WERI-Rb-1 (cell line): ENCODE data around the gene SAG.

Experiments
- DNase-seq: peaks from one replicate; pipeline ENCODE4 v3.0.0-alpha.2; 2020
- H3K27ac ChIP-seq: fragments of 250-450 bp; sonication (Bioruptor Pico); 2 replicates; pipeline ENCODE4 v1.5.1; 2020; ENCODE audit warnings: mild to moderate bottlenecking, moderate library complexity
- H3K27me3 ChIP-seq: fragments of 250-450 bp; sonication (Bioruptor Pico); 2 replicates; pipeline ENCODE4 v1.5.1; 2021; ENCODE audit warnings: mild to moderate bottlenecking, low read depth, moderate library complexity; ENCODE audit not compliant: insufficient read depth, severe bottlenecking
- H3K36me3 ChIP-seq: fragments of 250-450 bp; sonication (Bioruptor Pico); 2 replicates; pipeline ENCODE4 v1.5.1; 2020; ENCODE audit warnings: mild to moderate bottlenecking, moderate library complexity
- H3K4me3 ChIP-seq: 2 replicates; pipeline ENCODE4 v1.5.1; 2011; ENCODE audit warnings: low read depth, mild to moderate bottlenecking, control low read depth, low read length
- H3K9me3 ChIP-seq: fragments of 250-450 bp; sonication (Bioruptor Pico); 2 replicates; pipeline ENCODE4 v1.5.1; 2021; ENCODE audit warnings: mild to moderate bottlenecking, moderate library complexity; ENCODE audit not compliant: severe bottlenecking
- CTCF ChIP-seq: IDR thresholded peaks from 2 replicates; pipeline ENCODE4 v1.5.1; 2011; ENCODE audit warnings: low read depth, mild to moderate bottlenecking, control low read depth, inconsistent platforms, low read length

Gene SAG

GRCh38 chr2:233379034-233379433, 71.4 kb downstream of the SAG start:
- Histone ChIP-seq H3K27ac (no peak overlapping the region), H3K4me3 (no peak overlapping the region), H3K27me3 (no peaks in the 10 kb centered on the region), H3K36me3 (no peaks in the 10 kb centered on the region), H3K9me3 (no peaks in the 10 kb centered on the region)
- TF ChIP-seq CTCF = no peak
- DNase-seq = no peak

GRCh38 chr2:233379441-233379840, 71.8 kb downstream of the SAG start:
- Histone ChIP-seq H3K27me3 (no peaks in the 10 kb centered on the region), H3K9me3 (no peaks in the 10 kb centered on the region), H3K4me3 (no peak overlapping the region), H3K27ac (no peak overlapping the region), H3K36me3 (no peaks in the 10 kb centered on the region)
- no peak for TF ChIP-seq CTCF
- no peak for DNase-seq

GRCh38 chr2:233380132-233380895, 72.7 kb downstream of the SAG start:
- H3K4me3 ChIP-seq = no peak overlapping the region
- peak; percentile 32 for DNase-seq
- no peaks in the 10 kb centered on the region for H3K27me3 ChIP-seq
- no peak overlapping the region for H3K27ac ChIP-seq
- TF ChIP-seq CTCF = no peak
- no peaks in the 10 kb centered on the region for H3K36me3 ChIP-seq
- no peaks in the 10 kb centered on the region for H3K9me3 ChIP-seq

GRCh38 chr2:233380995-233381637, 73.5 kb downstream of the SAG start:
- H3K36me3 ChIP-seq = no peaks in the 10 kb centered on the region
- DNase-seq = no peak
- no peak overlapping the region for H3K4me3 ChIP-seq
- no peaks in the 10 kb centered on the region for H3K27me3 ChIP-seq
- H3K9me3 ChIP-seq = no peaks in the 10 kb centered on the region
- no peak overlapping the region for H3K27ac ChIP-seq
- TF ChIP-seq CTCF = no peak

GRCh38 chr2:233381638-233381995, 74.0 kb downstream of the SAG start:
- no peaks in the 10 kb centered on the region for H3K36me3 ChIP-seq
- TF ChIP-seq CTCF = no peak
- H3K27ac ChIP-seq = no peak overlapping the region
- no peak overlapping the region for H3K4me3 ChIP-seq
- no peaks in the 10 kb centered on the region for H3K27me3 ChIP-seq
- no peaks in the 10 kb centered on the region for H3K9me3 ChIP-seq
- DNase-seq = no peak

- Histone ChIP-seq H3K27me3 (no peaks in the 10 kb centered on the region), H3K9me3 (no peaks in the 10 kb centered on the region), H3K27ac (no peak overlapping the region), H3K36me3 (no peaks in the 10 kb centered on the region; the same call in 1 of the 2 replicates), H3K4me3 (no peak overlapping the region)
- peak; percentile 74 for TF ChIP-seq CTCF
- DNase-seq = peak; percentile 55
These were observed 76.4 kb downstream of the SAG start for GRCh38 chr2:233384015-233384414.
